Activated CD4-positive, alpha-beta T cell treated with anti-CD3 and anti-CD28 coated beads for 36 hours (primary cell): ENCODE results near the gene ZNF835. TPM values are rescaled to one million over a fixed set of nuclear protein-coding genes. Genes with fewer than 3 reads are reported as not detected.

Experiments used
- ATAC-seq: fragments of 200-7000 bp; cut with Tn5 transposase; one replicate; pipeline ENCODE4 v1.10.0; 2021; ENCODE audit warnings: mild to moderate bottlenecking, moderate library complexity
- CTCF ChIA-PET: fragments of 350-600 bp; sonication (Branson Sonifier 250); formaldehyde crosslinking; loops from one replicate; lab custom pipeline; 2021; ENCODE audit warnings: antibody characterized with exemption; lab: Charles Lee
- POLR2A ChIA-PET: fragments of 350-600 bp; sonication (Branson Sonifier 250); formaldehyde crosslinking; loops from one replicate; lab custom pipeline; 2021; ENCODE audit warnings: antibody characterized with exemption, inconsistent platforms; lab: Charles Lee
- DNase-seq: peaks from one replicate; pipeline ENCODE4 v3.0.0-alpha.2; 2020
- H3K27ac Mint-ChIP-seq: one replicate; pipeline ENCODE4 v1.8.0; 2021; ENCODE audit warnings: mixed read lengths
- H3K27me3 Mint-ChIP-seq: one replicate; pipeline ENCODE4 v1.8.0; 2021; ENCODE audit warnings: mixed read lengths
- H3K36me3 Mint-ChIP-seq: one replicate; pipeline ENCODE4 v1.8.0; 2021; ENCODE audit warnings: low read depth, mixed read lengths
- H3K4me1 Mint-ChIP-seq: one replicate; pipeline ENCODE4 v1.8.0; 2021; ENCODE audit warnings: mixed read lengths
- H3K4me3 Mint-ChIP-seq: one replicate; pipeline ENCODE4 v1.8.0; 2021; ENCODE audit warnings: mild to moderate bottlenecking, moderate library complexity, mixed read lengths
- H3K9me3 Mint-ChIP-seq: one replicate; pipeline ENCODE4 v1.8.0; 2021; ENCODE audit warnings: low read depth, mixed read lengths
- intact Hi-C, 2 experiments: fragments of 100-400 bp; cut with DNase I in 1 of 2; cut with micrococcal nuclease in 1 of 2; formaldehyde crosslinking; loops; one replicate each; pipeline versions ENCODE4 v1.14.2 to v1.15.1; 2022 to 2024; cut with DNase I, micrococcal nuclease
- total RNA-seq, 2 experiments: library from RNA; stranded (reverse); gene quantifications; one replicate each; pipeline ENCODE4 v1.2.3, GENCODE V29; 2021

ZNF835 gene
- total RNA-seq, 2 experiments from 2014 or later = 2.8 to 4.5 TPM

DNA sequence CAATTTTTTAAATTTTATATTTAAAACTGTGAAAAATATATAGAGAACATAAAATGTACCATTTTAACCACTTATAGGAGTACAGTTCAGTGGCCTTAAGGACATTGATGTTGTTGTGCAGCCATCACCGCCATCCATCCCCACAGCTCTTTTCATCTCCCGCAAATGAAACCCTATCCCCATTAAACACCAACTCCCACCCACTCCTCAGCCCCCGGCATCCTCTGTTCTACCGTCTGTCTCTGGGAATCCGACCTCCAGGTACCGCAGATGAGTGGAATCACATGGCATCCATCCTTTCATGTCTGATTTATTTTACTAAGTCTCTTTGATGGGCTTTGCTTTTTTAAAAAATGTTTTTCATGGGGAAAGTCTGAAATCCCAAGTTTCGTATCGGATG lies 52.4 kb downstream of the ZNF835 start:
- no peak overlapping the region for H3K27ac Mint-ChIP-seq
- no peak overlapping the region for H3K4me3 Mint-ChIP-seq
- DNase-seq = no peak
- H3K27me3 Mint-ChIP-seq = no peaks in the 10 kb centered on the region
- peaks cover 67% of the 10 kb centered on the region for H3K9me3 Mint-ChIP-seq
- no peak for ATAC-seq
- H3K36me3 Mint-ChIP-seq = peaks cover 93% of the 10 kb centered on the region
- no peaks in the 10 kb centered on the region for H3K4me1 Mint-ChIP-seq
- ChIA-PET POLR2A (no interaction called here), CTCF (no interaction called here)
- intact Hi-C loops = no loop called here

DNA sequence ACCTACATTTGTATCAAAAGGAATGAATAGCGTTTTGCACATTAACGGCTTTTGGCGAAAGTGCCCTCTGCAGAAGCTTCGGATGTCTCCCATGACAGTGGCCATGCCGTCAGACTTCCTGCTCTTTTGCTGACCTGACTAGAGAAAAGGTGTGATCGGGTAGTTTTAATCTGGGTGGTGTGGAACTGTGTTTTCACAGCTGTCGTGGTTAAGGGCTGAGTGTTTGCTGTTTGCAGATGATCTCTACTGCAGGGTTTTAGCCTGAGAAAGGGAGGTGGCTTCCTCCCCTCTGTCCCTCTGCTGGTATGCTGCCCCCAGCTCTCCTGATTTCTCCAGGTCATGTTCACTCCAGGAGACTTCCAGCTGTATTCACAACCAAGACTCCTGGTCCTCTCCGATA lies 54.0 kb downstream of the ZNF835 start:
- no peak for DNase-seq
- POLR2A ChIA-PET = no interaction called here
- no peak overlapping the region for H3K4me3 Mint-ChIP-seq

DNA sequence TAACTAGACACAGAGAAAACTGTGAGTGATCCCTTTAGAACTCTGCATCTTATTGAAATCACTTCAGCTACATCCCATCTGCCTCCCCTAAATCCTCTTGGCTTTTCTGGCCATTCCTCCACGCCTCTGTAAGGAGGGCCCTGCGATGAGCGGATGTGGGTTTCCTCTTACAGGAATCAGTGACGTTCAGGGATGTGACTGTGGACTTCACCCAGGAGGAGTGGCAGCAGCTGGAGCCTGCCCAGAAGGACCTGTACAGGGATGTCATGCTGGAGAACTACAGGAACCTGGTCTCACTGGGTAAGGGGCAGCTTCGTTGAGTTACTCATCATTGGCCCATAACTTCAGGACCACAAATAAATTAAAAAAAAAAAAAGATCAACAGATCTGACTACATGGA lies 57.9 kb downstream of the ZNF835 start:
- H3K36me3 Mint-ChIP-seq = peaks cover 93% of the 10 kb centered on the region
- POLR2A ChIA-PET = no interaction called here
- no peak overlapping the region for H3K4me3 Mint-ChIP-seq
- no peaks in the 10 kb centered on the region for H3K4me1 Mint-ChIP-seq
- H3K9me3 Mint-ChIP-seq = peaks cover 78% of the 10 kb centered on the region
- intact Hi-C loops = no loop called here
- no peaks in the 10 kb centered on the region for H3K27me3 Mint-ChIP-seq
- ATAC-seq (no peak), DNase-seq (no peak)
- H3K27ac Mint-ChIP-seq = no peak overlapping the region
- CTCF ChIA-PET = no interaction called here

More for the DNA sequence above, 54.0 kb downstream of the ZNF835 start:
- CTCF ChIA-PET = no interaction called here
- Mint-ChIP-seq H3K9me3 (peaks cover 73% of the 10 kb centered on the region), H3K36me3 (peaks cover 93% of the 10 kb centered on the region), H3K27me3 (no peaks in the 10 kb centered on the region), H3K27ac (no peak overlapping the region), H3K4me1 (no peaks in the 10 kb centered on the region)
- ATAC-seq = no peak
- intact Hi-C loops = no loop called here

DNA sequence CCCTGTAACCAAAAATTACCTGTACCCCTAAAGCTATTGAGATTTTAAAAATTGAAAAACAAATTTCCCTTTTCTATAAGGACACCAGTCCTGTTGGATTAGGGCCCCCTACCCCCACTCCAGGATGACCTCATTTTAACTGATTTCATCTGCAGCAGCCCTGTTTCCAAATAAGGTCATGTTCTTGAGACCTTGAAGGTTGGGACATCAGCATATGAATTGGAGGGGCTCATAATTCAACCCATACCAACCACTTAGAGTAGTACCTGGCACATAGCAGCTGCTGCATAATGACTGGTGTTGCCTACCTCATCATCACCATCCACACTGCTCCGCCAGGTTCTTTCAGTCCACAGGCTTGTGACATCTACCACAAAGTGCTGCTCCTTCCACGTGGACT lies 58.8 kb downstream of the ZNF835 start:
- intact Hi-C loops = no loop called here
- Mint-ChIP-seq H3K36me3 (peaks cover 95% of the 10 kb centered on the region), H3K27me3 (no peaks in the 10 kb centered on the region), H3K27ac (no peak overlapping the region), H3K4me3 (no peak overlapping the region), H3K9me3 (peaks cover 78% of the 10 kb centered on the region), H3K4me1 (no peaks in the 10 kb centered on the region)
- ATAC-seq (no peak), DNase-seq (no peak)
- POLR2A ChIA-PET = no interaction called here
- CTCF ChIA-PET = no interaction called here

Other genes with a start within 250 kb of the ZNF835 start
- 1 to 10 TPM; 3.2 to 4.1 TPM for gene ZNF667, start 194.4 kb downstream of the ZNF835 start, total RNA-seq
- 1 to 10 TPM; 1.4 to 1.5 TPM for gene ZNF471, start 163.9 kb downstream of the ZNF835 start, total RNA-seq
- gene ZFP28, start 132.8 kb downstream of the ZNF835 start, total RNA-seq = 1 to 10 TPM; 3.1 to 4.4 TPM
- gene ZNF470, start 104.3 kb downstream of the ZNF835 start, total RNA-seq = 1 to 10 TPM; 5.0 to 5.6 TPM
- 1 to 10 TPM; 4.4 to 4.6 TPM for gene ZNF71, start 76.5 kb downstream of the ZNF835 start, total RNA-seq
- not detected for gene SMIM17, start 28.6 kb downstream of the ZNF835 start, total RNA-seq
- not detected for gene PEG3, start 169.0 kb upstream of the ZNF835 start, total RNA-seq
- not detected for gene ZIM2, start 169.0 kb upstream of the ZNF835 start, total RNA-seq